Measurements from ENCODE around the gene LAMB1.
"Not testable (repeated sequence)": the region's sequence is repeated elsewhere in the genome, so short reads cannot be mapped to it uniquely, and the experiment has no call there.

Gene LAMB1

GRCh38 chr7:108002726-108003598 is at the start of gene LAMB1:
Gene LAMB1 (minus strand): TSS chr7:108003161. CDS start chr7:108002885, 276 bp downstream.
- no peak for DNase-seq (ENCODE audit: low read depth, low spot score)

DNA sequence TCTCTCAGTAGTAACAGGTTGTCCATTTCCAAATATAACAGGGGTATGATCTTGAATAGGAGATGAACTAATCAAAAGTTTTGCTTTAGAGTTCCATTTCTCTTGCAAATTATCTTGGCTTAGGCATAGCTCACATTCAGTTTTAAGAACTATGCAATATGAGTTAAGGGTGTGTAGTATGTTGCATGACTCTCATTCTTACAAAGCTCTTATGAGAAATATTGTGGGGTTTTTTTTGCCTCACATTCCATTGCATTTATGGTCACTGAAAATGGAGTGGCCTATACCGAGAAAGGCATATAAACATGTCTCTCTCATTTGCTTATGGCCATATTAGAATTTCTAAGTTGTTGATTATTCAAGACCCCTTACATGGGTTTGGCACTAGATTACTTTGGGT is 48.5 kb upstream of the LAMB1 start:
- DNase-seq (ENCODE audit: low read depth, low spot score): no peak

- no peak for DNase-seq (ENCODE audit: low read depth, low spot score)
Measured at GRCh38 chr7:108049962-108050361, 47.0 kb upstream of the LAMB1 start.

GRCh38 chr7:108048422-108048821 is 45.5 kb upstream of the LAMB1 start:
- no peak for DNase-seq (ENCODE audit: low read depth, low spot score)

DNA sequence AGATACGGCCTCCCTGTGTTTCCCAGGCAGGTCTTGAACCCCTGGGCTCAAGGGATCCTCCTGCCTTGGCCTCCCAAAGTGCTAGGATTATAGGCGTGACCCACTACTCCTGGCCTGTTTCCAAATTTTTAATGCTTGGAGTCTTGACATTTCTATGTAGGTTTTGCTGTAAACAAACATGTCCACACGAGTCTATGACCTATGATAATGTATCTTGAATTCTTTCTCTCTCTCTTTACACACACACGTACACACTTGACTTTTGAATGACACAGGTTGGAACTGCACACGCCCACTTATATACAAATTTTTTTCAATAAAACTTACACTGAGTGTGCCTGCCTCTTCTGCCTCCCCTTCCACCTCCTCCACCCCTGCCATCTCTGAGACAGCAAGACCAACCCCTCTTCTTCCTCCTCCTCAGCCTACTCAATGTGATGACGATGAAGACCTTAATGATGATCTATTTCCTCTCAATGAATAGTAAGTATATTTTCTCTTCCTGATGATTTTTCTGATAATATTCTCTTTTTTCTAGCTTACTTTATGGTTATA is 44.1 kb upstream of the LAMB1 start:
- DNase-seq (ENCODE audit: low read depth, low spot score): no peak

GRCh38 chr7:108045669-108046068 is 42.7 kb upstream of the LAMB1 start:
- DNase-seq (ENCODE audit: low read depth, low spot score): no peak

DNA sequence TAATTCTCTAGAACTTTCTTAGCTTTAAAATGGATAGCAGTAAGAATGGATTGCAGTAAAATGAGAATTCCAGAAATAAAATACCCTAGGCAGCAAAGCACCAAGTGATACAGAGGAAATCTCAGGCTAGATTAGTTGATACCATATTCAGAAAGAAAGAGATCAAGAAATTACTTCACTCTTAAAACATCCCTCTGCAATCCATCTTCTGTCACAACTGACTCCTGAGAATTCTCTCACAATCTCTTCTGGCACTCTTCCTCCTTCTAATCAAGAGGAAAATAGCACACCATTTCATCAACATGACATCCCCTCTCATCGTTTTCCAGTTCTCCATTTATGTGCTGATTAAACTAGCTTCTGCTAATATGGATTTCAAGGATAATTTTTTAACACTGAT is 42.2 kb upstream of the LAMB1 start:
- no peak for DNase-seq (ENCODE audit: low read depth, low spot score)

- no peak for DNase-seq (ENCODE audit: low read depth, low spot score)
Measured at GRCh38 chr7:108044345-108044744, 41.4 kb upstream of the LAMB1 start.

DNA sequence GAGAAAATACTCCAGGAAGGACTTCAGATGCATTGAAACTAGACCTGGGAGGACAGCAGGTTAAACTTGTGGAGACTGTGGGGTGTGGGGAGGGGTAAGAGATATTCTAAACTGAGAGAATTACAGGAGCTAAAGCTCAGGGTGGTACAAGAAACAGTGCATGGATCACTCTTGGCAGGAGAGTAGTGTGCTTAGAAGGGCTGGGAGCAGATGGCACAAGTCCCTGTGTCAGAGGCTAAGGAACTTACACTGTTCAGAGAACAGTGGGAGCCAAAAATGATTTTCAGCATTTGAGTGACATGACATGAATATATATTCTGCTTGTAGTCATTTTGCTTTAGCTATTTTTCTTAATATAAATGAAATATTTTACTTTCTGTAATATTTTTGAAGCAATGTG is 36.0 kb upstream of the LAMB1 start:
- DNase-seq (ENCODE audit: low read depth, low spot score): no peak

GRCh38 chr7:108037741-108038140 is 34.8 kb upstream of the LAMB1 start:
- no peak for DNase-seq (ENCODE audit: low read depth, low spot score)

DNA sequence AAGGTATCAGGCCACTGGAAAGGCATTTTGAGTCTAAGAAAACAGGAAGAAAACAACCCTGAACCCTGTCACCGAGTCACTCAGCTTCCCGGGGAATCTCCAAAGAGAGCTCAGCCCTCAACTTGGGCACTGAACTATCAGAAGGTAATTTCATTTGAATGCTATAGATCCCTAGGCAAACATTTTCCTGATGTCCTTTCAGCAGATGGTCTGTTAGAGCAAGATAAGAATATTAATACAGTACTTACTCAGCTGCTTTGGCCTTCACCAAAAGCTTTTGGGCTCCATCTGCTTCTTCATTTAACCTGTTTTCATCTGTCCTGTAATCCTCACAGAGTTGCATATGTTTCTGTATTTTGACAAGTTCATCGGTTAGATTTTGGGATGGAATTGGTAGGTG is 34.2 kb upstream of the LAMB1 start:
- DNase-seq (ENCODE audit: low read depth, low spot score): no peak

- DNase-seq (ENCODE audit: low read depth, low spot score): peak; percentile 33
Measured at GRCh38 chr7:108034586-108034985, 31.6 kb upstream of the LAMB1 start.

DNA sequence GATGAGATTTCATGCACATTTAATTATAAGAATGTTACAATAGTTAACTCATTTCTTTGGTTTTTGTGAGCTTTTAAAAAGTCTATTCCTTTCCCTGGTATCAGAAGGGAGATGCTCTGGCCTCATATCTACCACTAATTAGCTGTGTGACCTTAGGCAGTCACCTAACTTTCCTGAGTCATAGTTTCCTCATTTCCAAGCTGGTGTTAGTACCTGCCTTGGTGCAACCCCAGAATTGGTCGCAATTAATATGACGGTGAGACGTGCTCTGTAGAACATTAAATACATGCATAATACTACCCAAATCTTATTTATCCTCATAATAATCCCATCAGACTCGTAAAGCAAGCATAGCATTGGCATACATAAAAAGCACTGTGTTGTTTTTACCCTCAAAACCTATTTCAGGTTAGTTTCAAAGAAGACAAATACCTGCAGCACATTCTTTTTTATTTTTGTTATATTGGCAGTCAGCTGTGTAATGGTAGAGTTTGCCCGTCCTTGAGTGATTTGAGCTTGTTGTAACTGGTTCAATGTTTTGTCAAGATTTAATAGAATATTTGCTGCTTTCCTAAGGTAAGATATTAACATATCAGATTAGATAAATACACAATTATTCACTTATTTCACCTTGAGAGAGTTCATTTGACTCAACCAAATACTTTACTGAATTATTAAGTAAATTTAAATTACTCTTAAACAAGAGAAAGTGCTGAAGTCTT is 31.0 kb upstream of the LAMB1 start:
- no peak for DNase-seq (ENCODE audit: low read depth, low spot score)

DNA sequence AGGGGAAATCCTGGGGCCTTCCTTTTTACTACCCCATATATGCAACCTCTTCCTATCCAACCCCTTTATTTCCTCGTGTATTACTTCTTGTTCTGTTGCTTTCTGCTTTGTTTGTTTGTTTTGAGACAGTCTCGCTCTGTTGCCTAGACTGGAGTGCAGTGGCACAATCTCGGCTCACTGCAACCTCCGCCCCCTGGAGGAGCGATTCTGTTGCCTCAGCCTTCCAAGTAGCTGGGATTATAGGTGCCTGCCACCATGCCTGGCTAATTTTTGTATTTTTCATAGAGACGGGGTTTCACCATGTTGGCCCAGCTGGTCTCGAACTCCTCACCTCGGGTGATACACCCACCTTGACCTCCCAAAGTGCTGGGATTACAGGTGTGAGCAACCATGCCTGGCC is 30.3 kb upstream of the LAMB1 start:
- not testable (repeated sequence) for DNase-seq (ENCODE audit: low read depth, low spot score)

DNA sequence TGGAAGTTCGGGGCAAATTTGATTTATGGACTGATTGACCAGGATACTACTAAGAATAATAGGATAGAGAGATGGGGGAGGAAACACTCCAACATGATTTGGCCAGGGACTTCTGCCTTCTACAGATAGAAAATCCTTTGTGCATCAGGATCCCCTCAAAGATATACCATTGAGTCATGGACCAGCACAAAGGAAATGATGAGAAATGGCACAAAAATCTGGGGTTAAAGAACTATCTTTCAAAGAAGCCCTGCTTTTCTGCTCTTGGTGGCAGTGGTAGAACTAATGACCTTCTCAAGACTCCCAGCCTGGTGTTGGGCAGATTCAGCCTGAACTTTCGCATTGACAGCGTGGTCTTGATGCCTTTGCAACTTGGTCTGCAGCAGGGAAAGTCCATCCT is 27.6 kb upstream of the LAMB1 start:
- DNase-seq (ENCODE audit: low read depth, low spot score): no peak

- DNase-seq (ENCODE audit: low read depth, low spot score): no peak
Measured at GRCh38 chr7:108029034-108029433, 26.1 kb upstream of the LAMB1 start.

GRCh38 chr7:108028111-108028510 is 25.1 kb upstream of the LAMB1 start:
- no peak for DNase-seq (ENCODE audit: low read depth, low spot score)

DNA sequence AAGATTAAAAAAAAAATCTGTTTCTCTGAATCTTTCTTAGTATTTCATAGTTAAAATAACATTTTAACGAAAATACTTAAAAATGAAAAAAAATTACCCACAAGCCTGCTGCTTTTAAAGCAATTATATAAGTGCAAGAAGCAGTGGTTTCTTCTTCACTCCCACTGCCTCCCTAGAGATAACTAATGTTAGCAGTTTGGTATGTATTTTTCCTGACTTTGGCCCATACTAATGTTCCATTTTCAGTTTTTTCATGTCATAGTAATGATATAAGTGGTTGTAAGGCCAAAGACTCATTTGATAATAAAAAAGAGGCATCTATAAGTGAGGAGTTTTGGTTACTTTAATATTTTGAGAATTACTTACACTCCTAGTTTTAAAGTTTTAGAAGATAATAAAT is 24.3 kb upstream of the LAMB1 start:
- DNase-seq (ENCODE audit: low read depth, low spot score): no peak

DNA sequence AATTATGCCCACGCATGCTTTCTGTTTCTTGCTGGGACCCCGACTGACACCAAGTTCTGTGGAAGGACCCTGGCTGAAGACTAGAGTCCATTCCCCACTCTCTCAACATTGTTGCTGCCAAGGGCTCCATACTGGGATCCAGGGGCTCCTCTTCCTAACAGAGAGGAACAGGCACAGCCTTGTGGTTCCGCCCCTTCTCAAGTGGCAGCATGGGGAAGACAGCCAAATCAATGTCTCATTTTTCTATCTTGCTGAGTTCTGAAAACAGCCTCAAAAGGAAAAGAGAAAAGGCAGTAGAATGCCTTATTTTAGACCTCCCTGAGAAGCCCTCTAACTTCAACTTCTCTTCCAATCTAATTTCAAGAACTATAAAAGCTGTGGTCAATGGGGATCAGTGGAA is 23.7 kb upstream of the LAMB1 start:
- DNase-seq (ENCODE audit: low read depth, low spot score): no peak

- no peak for DNase-seq (ENCODE audit: low read depth, low spot score)
Measured at GRCh38 chr7:108026116-108026515, 23.2 kb upstream of the LAMB1 start.

DNA sequence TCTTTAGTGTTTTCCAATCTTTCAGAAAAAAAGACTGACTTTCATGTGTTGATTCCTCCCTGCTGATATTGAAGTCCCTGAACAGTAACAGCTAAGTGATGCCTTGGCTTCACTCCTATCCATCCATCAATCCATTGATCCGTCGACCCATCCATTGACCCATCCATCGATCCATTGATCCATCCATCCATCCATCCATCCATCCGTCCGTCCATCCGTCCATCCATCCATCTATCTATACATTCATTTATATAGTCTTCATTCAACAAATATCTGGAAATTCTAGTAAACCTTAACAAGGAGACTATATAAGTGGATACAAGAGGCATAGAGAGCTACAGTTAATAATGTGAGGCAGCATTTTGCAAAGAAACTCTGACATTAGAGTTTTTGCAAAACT is 21.6 kb upstream of the LAMB1 start:
- no peak for DNase-seq (ENCODE audit: low read depth, low spot score)

DNA sequence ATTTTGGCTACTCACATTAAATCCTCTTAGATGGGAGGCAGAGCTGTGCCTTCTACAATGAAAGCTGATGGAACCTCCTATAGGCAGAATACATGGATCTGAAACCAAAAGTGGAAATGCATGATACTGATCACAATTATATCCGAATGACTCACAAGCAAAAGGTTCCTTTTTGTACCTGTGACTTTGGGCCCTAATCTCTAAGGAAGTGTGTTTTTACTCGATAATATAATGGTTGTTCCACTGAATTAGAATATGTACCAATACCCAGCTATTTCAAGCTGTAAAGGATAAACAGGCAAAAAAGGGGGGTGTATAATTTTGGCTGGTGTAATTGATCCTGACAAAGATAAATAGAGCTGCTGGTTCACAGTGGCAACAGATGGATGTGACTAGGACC is 17.6 kb upstream of the LAMB1 start:
- no peak for DNase-seq (ENCODE audit: low read depth, low spot score)

GRCh38 chr7:108018668-108019067 is 15.7 kb upstream of the LAMB1 start:
- DNase-seq (ENCODE audit: low read depth, low spot score): no peak

All from iPS DF 19.7 (cell line).